Ovary (tissue), 3 donors: ENCODE measurements around the gene SNTA1.

Experiments
- CTCF ChIP-seq, 3 donors: fragments of 450-650 bp in 2 of 3; fragments of 200-600 bp in 1 of 3; IDR thresholded peaks; one replicate each; pipeline versions ENCODE4 v1.5.1 to v1.8.0; 2016 to 2022; ENCODE audit warnings: antibody characterized with exemption in 3 of 3, mild to moderate bottlenecking in 1 of 3
- EP300 ChIP-seq: sonication (generic); formaldehyde crosslinking; IDR thresholded peaks from one replicate; pipeline ENCODE4 v1.6.1; 2017; ENCODE audit warnings: antibody characterized with exemption
- POLR2A ChIP-seq: fragments of 450-650 bp; IDR thresholded peaks from one replicate; pipeline ENCODE4 v1.6.1; 2017; ENCODE audit warnings: antibody characterized with exemption, mild to moderate bottlenecking, moderate library complexity
- donor health status: DM: no; HTN: no; CAD: no.

- TF ChIP-seq CTCF (IDR thresholded peaks at IDR 0.05) (no peak), EP300 (no peak), POLR2A (no peak)
Measured at GRCh38 chr20:33472868-33473435, 29.4 kb upstream of the SNTA1 start.
